Smooth muscle cell of the brain vasculature (primary cell): ENCODE data around the gene NEO1.
"Not testable (repeated sequence)": the region's sequence is repeated elsewhere in the genome, so short reads cannot be mapped to it uniquely, and the experiment has no call there.

Source experiments
- DNase-seq: peaks from one replicate; pipeline ENCODE4 v3.0.0-alpha.2; 2012; ENCODE audit warnings: low read depth, low spot score

Gene NEO1

DNA sequence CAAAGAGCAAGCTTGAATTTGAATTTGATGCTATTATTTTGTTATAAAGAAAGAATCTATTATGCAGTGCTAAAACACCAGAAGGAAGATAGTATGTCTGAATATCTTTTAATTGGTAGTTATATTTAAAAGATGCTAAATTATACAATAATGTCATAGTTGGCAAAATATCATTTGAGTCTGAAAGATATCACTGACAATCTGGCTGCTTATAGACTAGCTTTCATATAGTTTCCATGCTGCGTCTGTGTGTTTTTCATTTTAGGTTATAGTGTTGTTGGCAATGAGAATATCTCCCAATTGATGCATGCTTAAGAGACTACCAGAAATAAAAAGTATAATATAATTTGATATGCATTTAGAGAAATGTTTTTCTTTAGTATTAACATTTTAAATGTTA is 142.9 kb downstream of the NEO1 start:
- DNase-seq = no peak

DNA sequence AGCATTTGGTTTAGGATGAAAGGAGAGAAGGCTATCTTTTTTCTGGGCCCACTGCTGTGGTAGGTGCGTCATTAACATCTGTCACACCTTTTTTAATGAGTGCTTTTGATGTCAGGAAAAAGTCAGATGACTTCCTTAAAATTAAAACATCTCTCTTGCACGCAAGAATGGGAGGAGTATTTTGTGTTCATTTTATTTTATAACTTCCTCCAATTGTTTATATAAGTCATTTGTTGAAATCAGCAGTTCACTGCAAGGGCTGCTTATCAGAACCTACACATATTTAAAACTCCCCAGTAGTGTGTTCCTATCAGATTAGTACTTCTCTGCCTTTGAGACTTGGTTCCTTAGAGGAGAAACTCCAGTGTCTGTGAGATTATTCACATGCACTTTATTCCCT is 143.8 kb downstream of the NEO1 start:
- DNase-seq = no peak

DNA sequence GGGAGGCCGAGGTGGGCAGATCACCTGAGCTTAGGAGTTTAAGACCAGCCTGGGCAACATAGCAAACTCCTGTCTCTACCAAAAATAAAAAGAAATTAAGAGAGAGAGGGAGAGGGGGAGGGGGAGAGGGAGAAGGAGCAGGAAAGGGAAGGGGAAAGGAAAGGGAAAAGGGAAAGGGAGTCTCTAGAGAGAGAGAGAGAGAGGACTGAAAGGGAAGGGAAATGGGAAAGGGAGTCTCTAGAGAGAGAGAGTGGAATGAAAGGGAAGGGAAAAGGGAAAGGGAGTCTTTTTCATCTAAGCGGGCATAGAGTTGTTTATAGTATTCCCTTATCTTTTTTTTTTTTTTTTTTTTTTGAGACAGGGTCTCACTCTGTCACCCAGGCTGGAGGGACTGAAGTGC is 148.1 kb downstream of the NEO1 start:
- no peak for DNase-seq

DNA sequence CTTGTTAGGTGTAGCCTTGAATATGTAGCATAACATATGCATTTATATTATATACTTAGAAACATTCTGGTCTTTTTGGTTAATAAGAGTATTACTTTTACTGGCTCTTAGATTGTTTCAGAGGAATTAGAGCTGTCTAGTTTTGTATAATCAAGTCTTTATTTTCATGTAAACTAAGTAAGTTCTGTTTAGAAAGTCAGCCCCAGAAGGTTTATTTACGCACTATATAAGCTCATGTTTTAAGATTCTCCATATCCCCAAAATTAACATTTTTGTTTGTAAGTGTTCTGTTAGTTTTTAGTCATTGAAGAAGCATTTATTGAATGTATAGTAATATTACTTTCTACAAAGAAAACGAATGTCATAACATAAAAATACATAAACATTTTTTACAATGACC is 158.4 kb downstream of the NEO1 start:
- DNase-seq = no peak

DNA sequence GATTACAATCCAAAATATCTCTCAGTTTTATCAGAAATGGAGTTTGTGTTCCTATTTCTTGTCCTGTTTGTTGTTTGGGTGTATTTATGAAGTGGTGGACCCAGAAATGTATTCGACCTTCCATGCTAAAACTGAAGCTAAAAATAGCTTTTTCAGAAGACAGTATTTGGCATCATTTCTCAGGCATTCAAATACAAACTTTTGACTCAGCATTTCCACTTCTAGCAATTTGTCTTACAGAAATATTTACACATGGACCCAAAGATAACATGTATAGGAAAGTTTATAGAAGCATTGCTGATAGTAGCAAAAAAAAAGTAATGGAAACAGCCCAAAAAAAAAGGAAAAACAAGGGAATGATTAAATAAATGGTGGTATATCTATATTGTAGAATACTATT is 160.2 kb downstream of the NEO1 start:
- no peak for DNase-seq

DNA sequence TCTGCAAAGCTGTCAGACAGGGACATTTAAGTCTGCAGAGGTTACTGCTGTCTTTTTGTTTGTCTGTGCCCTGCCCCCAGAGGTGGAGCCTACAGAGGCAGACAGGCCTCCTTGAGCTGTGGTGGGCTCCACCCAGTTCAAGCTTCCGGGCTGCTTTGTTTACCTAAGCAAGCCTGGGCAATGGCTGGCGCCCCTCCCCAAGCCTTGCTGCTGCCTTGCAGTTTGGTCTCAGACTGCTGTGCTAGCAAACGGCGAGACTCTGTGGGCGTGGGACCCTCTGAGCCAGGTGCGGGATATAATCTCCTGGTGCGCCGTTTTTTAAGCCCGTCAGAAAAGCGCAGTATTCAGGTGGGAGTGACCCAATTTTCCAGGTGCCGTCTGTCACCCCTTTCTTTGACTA is 169.2 kb downstream of the NEO1 start:
- DNase-seq = not testable (repeated sequence)

DNA sequence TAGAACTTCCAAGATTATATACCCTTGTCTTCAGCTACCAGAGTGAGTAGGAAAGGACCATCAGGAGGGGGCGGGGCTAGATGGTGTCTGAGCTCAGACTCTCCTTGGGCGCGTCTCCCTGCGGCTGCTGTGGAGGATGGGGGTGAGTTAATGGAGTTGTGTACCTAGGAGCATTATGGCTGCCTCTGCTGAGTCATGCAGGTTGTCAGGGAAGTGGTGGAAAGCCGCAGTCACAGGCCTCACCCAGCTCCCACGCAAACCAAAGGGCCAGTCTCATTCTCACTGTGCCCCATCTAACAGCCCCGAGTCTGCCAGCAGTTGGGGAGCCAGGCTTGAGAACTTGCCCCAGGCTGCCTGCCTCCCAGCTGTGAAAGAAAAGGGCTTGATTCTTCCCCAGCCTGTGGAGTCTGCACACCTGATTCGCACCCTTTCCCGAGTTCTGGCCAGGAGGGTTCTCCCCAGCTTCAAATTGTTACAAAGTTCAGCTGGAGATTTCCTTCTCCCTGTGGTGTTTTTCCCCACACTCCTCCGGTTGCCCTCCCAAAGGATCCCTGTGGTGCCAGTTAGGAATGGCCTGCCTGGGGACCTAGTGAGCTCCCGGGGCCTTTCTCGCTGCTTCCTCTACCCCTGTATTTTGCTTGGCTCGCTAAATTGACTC is 173.2 kb downstream of the NEO1 start:
- no peak for DNase-seq

DNA sequence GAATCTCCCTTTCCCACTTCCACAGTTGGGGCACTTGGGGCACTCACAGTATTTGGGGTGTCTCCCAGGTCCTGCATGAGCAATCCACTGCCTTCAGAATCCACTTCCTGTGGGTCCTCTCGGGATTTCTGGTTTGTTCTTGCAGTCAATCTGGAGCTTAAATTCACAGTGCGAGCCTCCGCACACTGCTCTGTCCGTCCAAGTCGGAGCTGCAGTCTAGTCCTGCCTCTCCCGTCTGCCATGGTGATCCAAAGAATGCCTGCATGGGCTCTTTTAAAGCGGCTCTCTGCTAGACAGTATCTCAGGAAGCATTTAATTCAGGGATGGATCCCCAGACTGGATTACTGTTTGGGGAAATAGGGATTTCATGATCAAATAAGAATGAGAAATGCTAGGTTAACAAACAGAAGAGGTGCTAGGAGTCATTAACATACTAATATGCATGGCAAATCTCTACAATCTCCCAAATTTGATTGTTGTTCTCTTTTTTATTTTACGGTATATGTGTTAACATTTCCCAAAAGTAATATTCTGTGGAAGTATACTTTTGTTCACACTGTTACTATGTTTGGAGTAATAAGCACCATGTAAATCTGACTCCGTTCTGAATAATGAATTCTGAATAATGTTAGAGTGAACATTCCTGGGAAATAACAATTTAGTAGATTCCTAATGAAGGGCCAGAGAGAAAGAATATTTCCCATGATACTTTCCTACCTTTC is 174.0 kb downstream of the NEO1 start:
- no peak for DNase-seq

DNA sequence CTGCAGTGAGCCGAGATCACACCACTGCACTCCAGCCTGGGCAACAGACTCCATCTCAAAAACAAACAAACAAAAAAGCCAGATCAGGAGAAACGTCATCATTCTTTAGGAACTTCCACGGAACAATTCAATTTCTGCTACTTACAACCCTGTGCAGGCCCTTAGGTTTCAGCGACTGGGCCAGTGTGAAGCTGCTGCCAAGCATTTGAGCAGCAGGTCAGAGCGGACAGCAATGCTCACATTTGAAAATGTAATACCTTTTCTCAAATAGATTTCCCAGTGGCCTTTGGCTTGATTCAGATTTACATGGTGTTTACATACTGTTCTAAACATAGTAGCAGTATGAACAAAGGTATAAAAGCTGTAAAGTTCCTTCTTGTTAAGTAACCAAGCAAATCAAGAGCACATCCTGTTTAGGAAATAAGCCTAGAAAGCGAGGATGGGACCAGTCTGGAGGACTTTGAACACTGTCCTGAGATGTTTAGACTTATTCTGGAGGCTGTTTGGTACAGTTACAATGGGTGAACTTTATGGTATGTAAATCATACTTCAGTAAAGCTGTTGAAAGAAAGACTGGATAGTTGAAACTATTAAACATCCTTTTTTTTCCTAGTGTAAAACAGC is 175.3 kb downstream of the NEO1 start:
- no peak for DNase-seq

DNA sequence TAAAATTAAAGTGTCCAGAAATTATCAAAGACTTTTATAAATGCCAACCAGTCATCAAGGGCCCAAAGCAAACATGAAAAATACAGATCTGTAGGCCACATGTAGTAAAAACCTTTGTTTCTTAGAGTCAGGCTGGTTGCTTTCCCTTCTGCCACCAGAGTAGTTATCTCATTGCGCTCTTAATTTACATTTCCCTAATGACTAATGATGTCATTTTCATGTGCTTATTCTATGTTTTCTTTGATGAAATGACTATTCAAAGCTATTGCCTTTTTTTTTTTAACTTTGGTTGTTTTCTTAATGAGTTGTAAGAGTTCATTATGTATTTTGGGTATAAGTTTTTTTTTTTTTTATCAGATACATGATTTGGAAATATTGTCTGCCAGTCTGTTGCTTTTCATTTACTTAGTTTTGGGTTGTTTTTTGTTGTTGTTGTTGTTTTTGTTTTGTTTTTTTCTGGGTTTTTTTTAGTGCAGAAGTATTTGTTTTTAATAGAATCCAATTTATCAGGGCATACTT is 175.9 kb downstream of the NEO1 start:
- no peak for DNase-seq

DNA sequence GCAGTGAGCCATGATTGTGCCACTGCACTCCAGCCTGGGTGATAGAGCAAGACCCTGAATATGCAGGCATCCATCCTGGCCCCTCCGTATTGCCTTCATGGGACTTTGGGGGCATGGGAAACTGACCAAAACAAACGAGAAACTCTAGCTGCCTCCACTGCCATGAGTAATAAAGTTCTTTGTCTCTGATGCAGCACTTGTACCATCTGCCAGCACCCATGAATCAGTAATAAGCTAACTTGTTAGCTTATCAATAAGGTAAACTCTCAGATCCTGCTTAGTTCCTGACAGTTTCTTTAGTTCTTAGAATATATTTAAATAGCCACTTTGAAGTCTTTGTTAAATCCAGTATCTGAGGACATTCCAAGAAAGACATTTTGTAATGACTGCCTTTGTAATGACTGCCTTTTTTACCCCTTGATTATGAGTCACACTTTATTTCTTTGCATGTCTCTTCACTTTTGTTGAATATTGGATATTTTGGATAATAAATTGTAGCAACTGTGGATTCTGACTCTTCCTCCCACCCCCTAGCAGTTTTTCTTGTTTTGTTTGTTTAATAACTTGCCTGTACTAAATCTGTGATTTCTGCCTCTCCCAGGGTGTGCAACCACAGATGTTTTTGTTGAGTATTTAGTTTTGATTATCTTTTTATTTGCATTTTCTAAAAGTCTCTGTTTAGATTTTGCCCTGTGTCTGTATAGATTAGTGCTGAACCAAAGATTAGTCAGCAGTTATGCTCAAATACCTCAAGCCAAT is 179.6 kb downstream of the NEO1 start:
- no peak for DNase-seq

DNA sequence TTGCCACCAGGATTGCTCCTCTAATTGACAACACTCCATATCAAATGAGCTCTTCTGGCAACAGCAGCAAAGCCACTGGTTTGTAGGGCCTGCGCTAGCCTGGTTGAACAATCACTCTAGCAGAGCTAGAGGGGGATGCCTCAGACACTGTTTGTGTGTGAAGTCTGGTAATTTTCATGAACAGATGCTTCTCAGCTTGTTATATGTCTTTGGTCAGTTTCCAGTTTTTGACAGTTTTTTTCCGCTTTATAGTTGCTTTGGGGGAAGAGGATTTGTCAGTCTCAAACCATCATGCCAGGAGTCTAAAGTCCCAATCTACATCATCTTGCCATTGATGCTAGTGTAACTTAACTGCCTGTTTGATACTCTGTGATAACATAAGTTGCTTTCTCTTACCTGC is 180.5 kb downstream of the NEO1 start:
- DNase-seq = no peak

DNA sequence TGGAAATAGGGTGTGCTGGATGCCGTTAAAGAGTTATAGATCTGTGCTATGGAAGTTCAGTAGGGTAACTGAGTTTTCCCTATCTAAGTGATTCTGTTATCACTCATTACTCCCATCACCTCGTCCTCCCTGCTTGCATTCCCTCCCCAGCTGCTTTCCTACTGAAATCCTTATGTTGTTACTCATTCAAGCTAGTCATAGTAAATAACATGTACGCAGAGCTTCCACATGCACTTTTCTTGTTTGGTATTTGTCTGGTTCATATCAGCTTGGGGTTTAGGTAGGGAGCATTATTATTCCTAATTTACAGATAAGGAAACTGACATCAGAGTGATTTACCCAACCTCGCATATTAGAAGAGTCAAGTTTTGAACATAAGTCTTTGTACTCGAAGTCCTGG is 181.4 kb downstream of the NEO1 start:
- no peak for DNase-seq

DNA sequence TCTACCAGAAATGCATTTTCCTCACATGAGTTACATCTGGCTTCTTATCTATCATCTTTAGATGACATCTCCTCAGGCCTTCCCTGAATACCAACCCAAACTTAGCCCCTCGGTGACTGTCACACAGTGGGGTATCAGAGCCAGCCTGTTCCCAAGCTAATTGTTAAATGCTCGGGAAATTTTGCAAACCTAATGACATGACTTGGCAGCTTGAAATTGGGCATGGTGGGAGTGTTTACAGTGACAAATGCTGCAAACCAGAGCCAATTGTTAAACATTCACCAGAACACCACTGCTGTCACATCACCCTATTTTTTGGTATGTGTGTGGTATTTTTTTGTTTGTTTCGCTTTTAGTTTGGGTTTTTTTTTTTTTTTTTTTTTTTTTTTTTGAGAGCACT is 185.6 kb downstream of the NEO1 start:
- DNase-seq = no peak

DNA sequence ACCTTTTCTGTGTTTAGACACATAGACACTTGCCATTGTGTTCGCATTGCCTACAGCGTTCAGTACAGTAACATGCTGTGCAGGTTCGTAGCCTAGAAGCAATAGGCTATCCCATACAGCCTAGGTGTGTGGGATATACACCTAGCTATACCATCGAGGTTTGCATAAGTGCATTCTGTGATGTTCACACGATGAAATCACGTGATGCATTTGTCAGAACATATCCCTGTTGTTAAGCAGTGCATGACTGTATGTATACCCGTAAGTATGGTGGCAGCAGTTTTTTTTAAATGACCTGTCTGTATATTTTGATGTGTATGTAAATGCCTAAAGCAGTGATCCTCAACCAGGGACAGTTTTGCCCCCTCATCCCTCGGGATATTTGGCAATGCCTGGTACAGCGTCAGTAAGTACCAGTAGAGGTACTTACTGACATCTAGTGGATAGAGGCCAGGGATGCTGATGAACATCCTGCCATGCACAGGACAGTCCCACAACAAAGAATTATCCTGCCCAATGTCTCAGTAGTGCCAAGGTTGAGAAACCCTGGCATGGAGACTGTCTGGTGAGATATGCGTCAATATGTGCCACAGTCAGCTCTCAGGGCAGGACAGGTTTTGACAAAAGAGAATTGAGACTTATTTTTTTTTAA is 187.4 kb downstream of the NEO1 start:
- DNase-seq = no peak

DNA sequence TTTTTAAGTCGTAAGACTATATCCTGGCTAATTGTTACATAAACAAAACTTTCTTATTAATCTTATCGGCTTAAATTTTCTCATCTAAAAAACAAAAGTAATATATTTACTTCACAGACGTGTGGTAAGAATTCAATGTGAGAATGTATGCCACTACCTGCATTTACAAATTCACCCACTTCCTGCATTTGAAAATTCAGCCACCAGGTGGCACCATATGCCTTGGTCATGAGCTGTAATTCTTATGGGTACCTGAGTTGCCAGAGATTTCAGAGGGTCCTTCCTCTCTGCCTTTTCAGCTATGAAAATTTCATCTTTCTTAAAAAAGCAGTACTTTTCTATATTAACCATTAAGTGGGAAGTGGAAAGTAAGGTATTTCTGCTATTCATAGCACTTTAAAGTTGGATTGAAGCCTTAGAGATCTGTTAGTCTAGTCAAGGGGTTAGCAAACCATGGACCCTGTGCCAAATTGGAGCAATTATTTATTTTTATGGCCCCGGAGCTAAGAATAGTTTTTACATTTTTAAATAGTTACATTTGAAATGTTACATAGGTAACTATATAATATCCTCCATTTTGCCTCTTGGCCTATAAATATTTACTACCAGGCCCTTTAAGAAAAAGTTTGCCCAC is 188.7 kb downstream of the NEO1 start:
- peak; percentile 35 for DNase-seq

DNA sequence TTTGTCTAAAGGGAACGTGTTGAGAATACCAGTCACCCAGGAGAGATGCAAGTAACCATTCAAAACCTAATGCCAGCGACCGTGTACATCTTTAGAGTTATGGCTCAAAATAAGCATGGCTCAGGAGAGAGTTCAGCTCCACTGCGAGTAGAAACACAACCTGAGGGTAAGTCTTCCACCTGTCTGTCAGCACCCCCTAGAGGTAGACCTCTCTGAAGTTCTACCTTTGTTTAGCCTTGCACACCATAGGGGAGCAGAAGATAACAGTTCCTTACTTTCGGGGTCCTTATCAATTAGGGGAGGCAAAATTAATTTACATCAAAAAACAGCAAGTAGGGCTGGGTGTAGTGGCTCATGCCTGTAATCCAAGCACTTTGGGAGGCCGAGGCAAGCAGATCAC is 192.1 kb downstream of the NEO1 start:
- no peak for DNase-seq

DNA sequence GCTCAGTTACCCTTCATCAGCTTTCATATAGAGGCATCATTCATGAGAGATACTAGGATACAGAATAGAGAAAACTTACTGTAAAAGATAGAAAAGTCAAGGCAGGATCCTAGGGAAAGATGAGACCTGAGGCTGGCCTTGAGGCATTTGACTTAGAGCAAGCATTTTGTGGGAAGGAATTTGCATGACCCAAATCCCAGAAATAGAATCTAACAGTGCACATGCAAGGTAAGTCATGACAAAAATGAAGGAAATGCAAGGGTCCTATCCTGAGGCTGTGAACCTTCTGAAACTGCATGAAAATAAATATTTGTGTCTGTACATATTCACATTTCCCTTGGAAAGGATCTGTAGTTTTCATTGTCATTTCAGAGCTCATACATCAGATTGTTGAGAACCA is 194.2 kb downstream of the NEO1 start:
- DNase-seq = no peak

DNA sequence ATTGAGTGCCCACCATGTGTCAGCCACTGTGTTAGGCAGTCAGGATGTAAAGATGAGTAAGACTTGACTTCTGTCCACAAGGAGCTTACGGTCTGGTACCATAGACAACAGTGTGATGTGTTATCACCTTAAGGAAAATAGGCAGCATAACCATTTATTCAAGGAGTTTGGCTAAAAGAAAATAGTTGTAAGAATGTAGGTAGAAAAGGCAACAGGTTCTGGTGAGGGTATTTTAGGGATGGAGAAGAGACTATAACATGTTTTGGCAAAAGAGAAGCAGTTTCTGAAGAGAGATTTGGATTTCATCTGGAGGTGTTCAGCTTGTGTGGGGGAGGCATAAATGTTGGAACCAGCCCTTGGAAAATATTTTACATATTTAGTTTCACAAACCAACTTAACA is 194.6 kb downstream of the NEO1 start:
- DNase-seq = no peak

DNA sequence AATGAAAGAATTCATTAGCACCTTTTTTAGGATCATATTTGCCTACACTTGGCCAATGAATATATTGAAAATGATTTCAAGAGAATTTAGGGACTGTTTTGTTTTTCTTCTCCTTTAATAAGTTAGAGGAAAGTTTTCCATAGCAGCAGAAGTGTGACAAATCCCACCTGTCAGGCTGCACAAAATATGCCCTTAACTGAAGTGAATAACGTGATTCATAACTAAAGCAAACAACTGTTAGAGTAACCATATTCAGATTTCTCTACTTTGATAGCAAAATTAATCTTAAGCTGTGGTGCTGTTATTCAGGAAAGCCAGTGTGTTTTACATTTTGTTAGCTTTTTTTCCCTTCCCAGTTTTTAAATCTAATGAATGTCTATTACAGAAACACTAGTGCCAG is 195.1 kb downstream of the NEO1 start:
- no peak for DNase-seq

DNA sequence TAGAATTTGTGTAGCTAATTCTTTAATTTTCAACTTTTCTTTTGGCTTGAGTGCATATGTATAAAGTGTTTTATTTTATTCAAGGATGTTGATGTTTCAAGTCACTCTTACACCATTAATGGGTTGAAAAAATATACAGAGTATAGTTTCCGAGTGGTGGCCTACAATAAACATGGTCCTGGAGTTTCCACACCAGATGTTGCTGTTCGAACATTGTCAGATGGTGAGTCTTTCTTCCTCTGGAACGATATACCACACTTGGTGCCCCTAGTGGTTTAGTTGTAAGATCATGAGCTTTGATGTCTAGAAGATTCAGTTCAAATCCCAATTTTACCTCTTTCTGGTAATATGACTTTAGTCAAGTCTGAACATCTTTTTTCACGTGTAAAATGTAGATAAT is 197.2 kb downstream of the NEO1 start:
- no peak for DNase-seq
